NB4 (cell line): ENCODE results near the gene EPB41L4A.
"Not testable (repeated sequence)": the region's sequence is repeated elsewhere in the genome, so short reads cannot be mapped to it uniquely, and the experiment has no call there.

Experiments used
- DNase-seq: peaks from one replicate; pipeline ENCODE4 v3.0.0; 2010; ENCODE audit warnings: low read depth
- H3K4me3 ChIP-seq: one replicate; pipeline ENCODE4 v1.5.1; 2011; ENCODE audit warnings: mild to moderate bottlenecking, low read depth, low read length, moderate library complexity
- MYC ChIP-seq: IDR thresholded peaks from 2 replicates; pipeline ENCODE4 v1.6.1; 2011; ENCODE audit warnings: low read depth, low read length
- POLR2A ChIP-seq: IDR thresholded peaks from 2 replicates; pipeline ENCODE4 v1.6.1; 2011; ENCODE audit warnings: mild to moderate bottlenecking; ENCODE audit not compliant: insufficient read length; ENCODE audit errors: extremely low read depth
- TF ChIP-seq, protein P1 (sequence below): IDR thresholded peaks from one replicate; pipeline ENCODE4 v1.5.1; 2012; ENCODE audit warnings: low read depth, low read length
- TF ChIP-seq, protein P2 (sequence below): IDR thresholded peaks from 2 replicates; pipeline ENCODE4 v1.6.1; 2011; ENCODE audit warnings: low read depth, low read length

Gene EPB41L4A

GRCh38 chr5:112234000-112234399 lies 185.1 kb downstream of the EPB41L4A start:
- DNase-seq: no peak
- TF ChIP-seq, protein P1, sequence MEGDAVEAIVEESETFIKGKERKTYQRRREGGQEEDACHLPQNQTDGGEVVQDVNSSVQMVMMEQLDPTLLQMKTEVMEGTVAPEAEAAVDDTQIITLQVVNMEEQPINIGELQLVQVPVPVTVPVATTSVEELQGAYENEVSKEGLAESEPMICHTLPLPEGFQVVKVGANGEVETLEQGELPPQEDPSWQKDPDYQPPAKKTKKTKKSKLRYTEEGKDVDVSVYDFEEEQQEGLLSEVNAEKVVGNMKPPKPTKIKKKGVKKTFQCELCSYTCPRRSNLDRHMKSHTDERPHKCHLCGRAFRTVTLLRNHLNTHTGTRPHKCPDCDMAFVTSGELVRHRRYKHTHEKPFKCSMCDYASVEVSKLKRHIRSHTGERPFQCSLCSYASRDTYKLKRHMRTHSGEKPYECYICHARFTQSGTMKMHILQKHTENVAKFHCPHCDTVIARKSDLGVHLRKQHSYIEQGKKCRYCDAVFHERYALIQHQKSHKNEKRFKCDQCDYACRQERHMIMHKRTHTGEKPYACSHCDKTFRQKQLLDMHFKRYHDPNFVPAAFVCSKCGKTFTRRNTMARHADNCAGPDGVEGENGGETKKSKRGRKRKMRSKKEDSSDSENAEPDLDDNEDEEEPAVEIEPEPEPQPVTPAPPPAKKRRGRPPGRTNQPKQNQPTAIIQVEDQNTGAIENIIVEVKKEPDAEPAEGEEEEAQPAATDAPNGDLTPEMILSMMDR: no peak
- TF ChIP-seq MYC (no peak), POLR2A (no peak)
- TF ChIP-seq, protein P2, sequence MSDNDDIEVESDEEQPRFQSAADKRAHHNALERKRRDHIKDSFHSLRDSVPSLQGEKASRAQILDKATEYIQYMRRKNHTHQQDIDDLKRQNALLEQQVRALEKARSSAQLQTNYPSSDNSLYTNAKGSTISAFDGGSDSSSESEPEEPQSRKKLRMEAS: no peak
- no peak overlapping the region for H3K4me3 ChIP-seq

- TF ChIP-seq, protein P1: no peak
- TF ChIP-seq POLR2A: no peak
- no peak for TF ChIP-seq MYC
- TF ChIP-seq, protein P2: no peak
These were observed 186.4 kb downstream of the EPB41L4A start for GRCh38 chr5:112232667-112233066.

GRCh38 chr5:112230606-112231005 lies 188.5 kb downstream of the EPB41L4A start:
- no peak overlapping the region for H3K4me3 ChIP-seq
- DNase-seq: no peak
- TF ChIP-seq, protein P2: no peak
- no peak for TF ChIP-seq MYC
- TF ChIP-seq, protein P1: no peak
- no peak for TF ChIP-seq POLR2A

More at GRCh38 chr5:112232667-112233066, 186.4 kb downstream of the EPB41L4A start:
- no peak overlapping the region for H3K4me3 ChIP-seq
- no peak for DNase-seq

DNA sequence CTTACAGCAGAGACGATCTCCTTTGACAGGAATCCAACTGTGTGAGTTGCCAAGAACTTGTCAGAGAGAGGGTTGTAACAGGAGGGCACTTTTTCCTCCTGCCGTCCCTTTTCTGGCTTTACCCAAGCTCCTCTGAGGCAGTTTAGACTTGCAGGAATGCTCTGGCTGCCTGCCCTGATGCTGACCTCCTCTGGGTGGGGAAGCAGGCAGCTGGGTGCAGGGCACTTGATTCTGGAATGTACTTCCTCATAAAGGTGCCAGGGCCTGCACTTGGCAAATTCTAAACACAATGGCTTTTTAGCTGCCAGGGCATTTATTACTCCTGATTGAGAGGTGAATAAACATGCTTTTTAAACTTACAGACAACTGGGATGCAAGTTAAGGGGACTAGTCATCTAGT lies 190.4 kb downstream of the EPB41L4A start:
- H3K4me3 ChIP-seq: no peak overlapping the region
- DNase-seq: no peak
- TF ChIP-seq POLR2A (no peak), MYC (no peak)

- TF ChIP-seq, protein P2: no peak
- TF ChIP-seq, protein P1: no peak
- no peak for TF ChIP-seq MYC
- no peak for TF ChIP-seq POLR2A
- no peak for DNase-seq
- H3K4me3 ChIP-seq: no peak overlapping the region
These were observed 191.0 kb downstream of the EPB41L4A start for GRCh38 chr5:112227911-112228631.

DNA sequence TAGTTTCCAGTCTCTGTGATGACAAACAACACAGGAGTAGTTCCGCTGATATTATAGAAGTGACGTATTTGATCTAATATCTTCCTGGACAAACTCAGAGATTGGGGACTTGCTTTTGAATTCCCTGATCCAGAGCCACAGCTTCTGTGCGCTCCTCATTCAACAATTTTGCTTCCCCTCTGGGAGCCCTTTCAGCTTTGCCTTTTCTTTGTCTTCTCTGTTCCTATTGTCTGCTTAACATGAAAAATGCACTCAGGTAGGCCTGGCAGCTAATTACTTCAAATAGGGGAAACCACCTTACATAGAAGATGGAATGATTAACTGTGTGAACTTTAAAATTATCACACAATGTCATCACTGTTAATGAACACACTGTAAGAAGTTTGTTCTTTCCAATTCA lies 192.9 kb downstream of the EPB41L4A start:
- DNase-seq: no peak
- no peak overlapping the region for H3K4me3 ChIP-seq
- TF ChIP-seq, protein P1: no peak
- TF ChIP-seq, protein P2: no peak
- TF ChIP-seq POLR2A: no peak
- TF ChIP-seq MYC: no peak

DNA sequence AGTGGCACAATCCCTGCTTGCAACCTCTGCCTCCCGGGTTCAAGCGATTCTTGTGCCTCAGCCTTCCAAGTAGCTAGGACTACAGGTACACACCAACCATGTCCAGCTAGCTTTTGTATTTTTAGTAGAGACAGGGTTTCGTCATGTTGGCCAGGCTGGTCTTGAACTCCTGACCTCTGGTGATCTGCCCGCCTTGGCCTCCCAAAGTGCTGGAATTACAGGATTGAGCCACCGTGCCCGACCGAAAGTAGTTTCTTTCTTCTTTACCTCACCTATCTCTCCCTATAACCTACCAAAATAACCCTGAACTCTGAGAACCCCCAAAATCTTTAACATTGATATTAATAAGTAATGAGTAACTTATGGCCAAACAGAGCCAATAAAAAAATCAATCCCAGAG lies 196.1 kb downstream of the EPB41L4A start:
- not testable (repeated sequence) for DNase-seq, H3K4me3 ChIP-seq
